ENCODE data around the gene CDX1. TPM values are rescaled to one million over a fixed set of nuclear protein-coding genes. Genes with fewer than 3 reads are reported as not detected.

Gene CDX1
- polyA plus RNA-seq, 3 donors, result not detected

- Histone ChIP-seq H3K4me1 (ENCODE audit: control insufficient read depth in 1 of 2, insufficient read depth in 2 of 2, low read length in 2 of 2) (peaks cover 40 to 44% of the 10 kb centered on the region in 2 donors), H3K9me3 (replicated peaks in 1 of 2; ENCODE audit: control insufficient read depth in 1 of 2, insufficient read depth in 1 of 2, low read length in 2 of 2) (no peaks in the 10 kb centered on the region), H3K27me3 (ENCODE audit: control insufficient read depth in 2 of 2, insufficient read depth in 2 of 2, low read length in 2 of 2) (no peaks in the 10 kb centered on the region), H3K27ac (ENCODE audit: low read depth in 1 of 2, low read length in 2 of 2) (peak overlapping the region; percentile 86 to 88), H2AFZ (ENCODE audit: insufficient read depth, low read depth, low read length, poor library complexity, severe bottlenecking) (peak overlapping the region; percentile 43), H4K20me1 (ENCODE audit: insufficient read depth, low read length) (no peaks in the 10 kb centered on the region), H3K36me3 (replicated peaks in 1 of 2; ENCODE audit: control insufficient read depth in 1 of 2, insufficient read depth in 2 of 2, low read length in 2 of 2) (no peaks in the 10 kb centered on the region), H3K9ac (ENCODE audit: insufficient read depth, low read length, poor library complexity, severe bottlenecking) (peak overlapping the region; percentile 11), H3K4me2 (replicated peaks; ENCODE audit: extremely low read depth, low read length, poor library complexity, severe bottlenecking) (peak overlapping the region; percentile 45), H3K79me2 (ENCODE audit: insufficient read depth, low read length) (no peaks in the 10 kb centered on the region), H3K4me3 (replicated peaks in 1 of 3; ENCODE audit: low read depth in 2 of 3, low read length in 3 of 3) (peak overlapping the region in 1 of 3 experiments; percentile 29)
- peaks cover 48% of the 10 kb centered on the region for H3K4me1 Mint-ChIP-seq
- peak; percentile 48 for TF ChIP-seq CTCF (IDR thresholded peaks at IDR 0.05)
- intact Hi-C loops (cut with micrococcal nuclease), result loop anchor here (5.0 kb wide), 1 partner anchor 36 kb away; the partner anchor contains the start of gene CSF1R (in 2 of the 2)
- H3K4me3 Mint-ChIP-seq, result peak overlapping the region in 1 of 2 donors; percentile 26
- H3K36me3 Mint-ChIP-seq, result no peaks in the 10 kb centered on the region
- H3K9me3 Mint-ChIP-seq, result no peaks in the 10 kb centered on the region
- WGBS (ENCODE audit: insufficient coverage), result 98% methylated on average over 12 of the region's 15 CpGs
- H3K27ac Mint-ChIP-seq, result peak overlapping the region; percentile 82 to 95 (median 89)
- peaks cover 0 to 4% (median 2%) of the 10 kb centered on the region in 3 donors for H3K27me3 Mint-ChIP-seq (ENCODE audit: low read depth in 3 of 3)
- no peak for DNase-seq
These were observed 43.8 kb upstream of the CDX1 start for GRCh38 chr5:150122536-150123481.

- Mint-ChIP-seq H3K4me1 (peaks cover 51% of the 10 kb centered on the region), H3K4me3 (peak overlapping the region in 1 of 2 donors; percentile 26), H3K27me3 (ENCODE audit: low read depth in 3 of 3) (peaks cover 0 to 4% (median 2%) of the 10 kb centered on the region in 3 donors), H3K36me3 (no peaks in the 10 kb centered on the region), H3K27ac (peak overlapping the region; percentile 82 to 96 (median 90)), H3K9me3 (no peaks in the 10 kb centered on the region)
- Histone ChIP-seq H3K27me3 (ENCODE audit: control insufficient read depth in 2 of 2, insufficient read depth in 2 of 2, low read length in 2 of 2) (no peaks in the 10 kb centered on the region), H3K27ac (ENCODE audit: low read depth in 1 of 2, low read length in 2 of 2) (peak overlapping the region; percentile 86 to 88), H3K36me3 (replicated peaks in 1 of 2; ENCODE audit: control insufficient read depth in 1 of 2, insufficient read depth in 2 of 2, low read length in 2 of 2) (no peaks in the 10 kb centered on the region), H3K79me2 (ENCODE audit: insufficient read depth, low read length) (no peaks in the 10 kb centered on the region), H3K4me2 (replicated peaks; ENCODE audit: extremely low read depth, low read length, poor library complexity, severe bottlenecking) (peak overlapping the region; percentile 45), H3K4me3 (replicated peaks in 1 of 3; ENCODE audit: low read depth in 2 of 3, low read length in 3 of 3) (peak overlapping the region in 1 of 3 experiments; percentile 29), H3K4me1 (ENCODE audit: control insufficient read depth in 1 of 2, insufficient read depth in 2 of 2, low read length in 2 of 2) (peaks cover 40 to 44% of the 10 kb centered on the region in 2 donors), H3K9me3 (replicated peaks in 1 of 2; ENCODE audit: control insufficient read depth in 1 of 2, insufficient read depth in 1 of 2, low read length in 2 of 2) (no peaks in the 10 kb centered on the region), H3K9ac (ENCODE audit: insufficient read depth, low read length, poor library complexity, severe bottlenecking) (peak overlapping the region; percentile 64), H4K20me1 (ENCODE audit: insufficient read depth, low read length) (no peaks in the 10 kb centered on the region), H2AFZ (ENCODE audit: insufficient read depth, low read depth, low read length, poor library complexity, severe bottlenecking) (no peak overlapping the region)
- WGBS (ENCODE audit: insufficient coverage), result no CpG with 5 or more reads among the region's 4 CpGs
- peak; percentile 72 to 92 (median 86) for DNase-seq
- TF ChIP-seq CTCF (IDR thresholded peaks at IDR 0.05), result no peak
- intact Hi-C loops (cut with micrococcal nuclease), result loop anchor here (5.0 kb wide), 1 partner anchor 36 kb away; the partner anchor contains the start of gene CSF1R (in 2 of the 2)
These were observed 43.0 kb upstream of the CDX1 start for GRCh38 chr5:150123542-150123941.
